IMR-90 (cell line): Measurements from ENCODE around the gene SLC4A9.

Source experiments
- CTCF ChIP-seq: conservative IDR thresholded peaks from 2 replicates; pipeline ENCODE4 v1.5.1; 2012; ENCODE audit warnings: mild to moderate bottlenecking, low read depth, low read length, improper control_type of control experiment
- MAFK ChIP-seq: IDR thresholded peaks from 2 replicates; pipeline ENCODE4 v1.6.1; 2012; ENCODE audit warnings: low read depth, low read length, improper control_type of control experiment
- MAZ ChIP-seq: IDR thresholded peaks from 2 replicates; pipeline ENCODE4 v1.6.1; 2012; ENCODE audit warnings: low read depth, mild to moderate bottlenecking, low read length, improper control_type of control experiment, moderate library complexity, borderline replicate concordance
- NFE2L2 ChIP-seq: fragments of 150-350 bp; IDR thresholded peaks from 2 replicates; pipeline ENCODE4 v1.6.1; 2016; ENCODE audit warnings: low read depth, mild to moderate bottlenecking, low read length
- POLR2A ChIP-seq: IDR thresholded peaks from 2 replicates; pipeline ENCODE4 v1.6.1; 2012; ENCODE audit warnings: mild to moderate bottlenecking, low read depth, low read length
- SMC3 ChIP-seq: fragments of 150-350 bp; IDR thresholded peaks from 2 replicates; pipeline ENCODE4 v1.6.1; 2016; ENCODE audit warnings: low read depth, mild to moderate bottlenecking, antibody characterized with exemption, low read length, moderate library complexity
- TF ChIP-seq, protein P1 (sequence below): fragments of 150-350 bp; IDR thresholded peaks from 2 replicates; pipeline ENCODE4 v1.6.1; 2017; ENCODE audit warnings: mild to moderate bottlenecking, antibody characterized with exemption, low read length, low read depth

DNA sequence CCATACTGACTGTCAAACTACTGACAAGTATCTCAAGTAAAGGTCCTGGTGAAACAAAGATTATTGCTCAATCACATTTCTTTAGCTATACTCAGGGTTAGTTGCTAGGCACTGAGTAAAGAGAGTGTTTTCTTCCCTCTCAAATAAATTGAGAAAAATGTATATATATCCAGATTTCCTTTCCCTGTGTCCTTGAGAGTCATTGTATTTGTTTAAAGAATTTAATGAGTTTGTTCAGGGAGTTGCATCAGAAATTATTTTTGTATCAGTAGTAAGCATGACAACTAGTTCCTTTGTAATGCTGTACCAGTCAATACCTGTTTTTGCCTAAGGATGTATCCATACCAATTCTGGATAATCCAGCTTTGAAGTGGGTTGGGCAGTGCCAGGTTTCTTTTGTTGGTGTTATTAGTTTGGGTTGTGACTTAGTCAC, 38.4 kb downstream of the SLC4A9 start:
- TF ChIP-seq SMC3 (no peak), CTCF (no peak), POLR2A (no peak), NFE2L2 (no peak), MAFK (no peak), MAZ (no peak)
- TF ChIP-seq, protein P1, sequence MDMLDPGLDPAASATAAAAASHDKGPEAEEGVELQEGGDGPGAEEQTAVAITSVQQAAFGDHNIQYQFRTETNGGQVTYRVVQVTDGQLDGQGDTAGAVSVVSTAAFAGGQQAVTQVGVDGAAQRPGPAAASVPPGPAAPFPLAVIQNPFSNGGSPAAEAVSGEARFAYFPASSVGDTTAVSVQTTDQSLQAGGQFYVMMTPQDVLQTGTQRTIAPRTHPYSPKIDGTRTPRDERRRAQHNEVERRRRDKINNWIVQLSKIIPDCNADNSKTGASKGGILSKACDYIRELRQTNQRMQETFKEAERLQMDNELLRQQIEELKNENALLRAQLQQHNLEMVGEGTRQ = no peak
